GM19372 (cell line): Measurements from ENCODE around the gene SIRT7.

Experiments
- ATAC-seq: cut with Tn5 transposase; IDR thresholded peaks from one replicate; pipeline ENCODE4 v1.9.1; 2021; ENCODE audit warnings: mild to moderate bottlenecking, low read depth, moderate library complexity; ENCODE audit not compliant: unreplicated experiment

Gene SIRT7

DNA sequence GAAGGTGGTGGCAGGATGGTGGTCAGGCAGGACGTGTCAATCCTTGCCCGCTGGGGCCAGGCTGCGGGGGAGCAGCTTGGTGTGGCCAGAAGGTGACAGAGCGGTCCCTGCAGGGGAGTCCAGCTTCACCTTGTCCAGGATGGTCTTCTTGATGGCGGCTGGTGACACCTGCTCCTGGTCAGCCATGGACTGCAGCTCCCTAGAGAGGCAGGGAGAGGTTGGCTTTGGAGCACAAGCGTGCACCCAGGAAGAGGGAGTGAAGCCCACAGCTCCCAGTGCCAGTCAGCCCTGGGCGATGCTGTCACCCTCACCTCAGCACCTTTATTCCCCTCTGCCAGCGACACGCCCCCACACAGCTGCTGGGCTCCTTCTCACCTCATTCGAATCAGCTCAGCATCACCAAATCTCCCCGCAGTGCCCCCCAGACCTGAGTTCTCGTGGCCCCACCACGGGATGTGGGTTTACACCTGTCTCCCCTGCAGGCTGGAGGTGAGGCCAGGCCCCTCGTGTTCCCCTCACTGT lies 15.3 kb upstream of the SIRT7 start:
- no peak for ATAC-seq

DNA sequence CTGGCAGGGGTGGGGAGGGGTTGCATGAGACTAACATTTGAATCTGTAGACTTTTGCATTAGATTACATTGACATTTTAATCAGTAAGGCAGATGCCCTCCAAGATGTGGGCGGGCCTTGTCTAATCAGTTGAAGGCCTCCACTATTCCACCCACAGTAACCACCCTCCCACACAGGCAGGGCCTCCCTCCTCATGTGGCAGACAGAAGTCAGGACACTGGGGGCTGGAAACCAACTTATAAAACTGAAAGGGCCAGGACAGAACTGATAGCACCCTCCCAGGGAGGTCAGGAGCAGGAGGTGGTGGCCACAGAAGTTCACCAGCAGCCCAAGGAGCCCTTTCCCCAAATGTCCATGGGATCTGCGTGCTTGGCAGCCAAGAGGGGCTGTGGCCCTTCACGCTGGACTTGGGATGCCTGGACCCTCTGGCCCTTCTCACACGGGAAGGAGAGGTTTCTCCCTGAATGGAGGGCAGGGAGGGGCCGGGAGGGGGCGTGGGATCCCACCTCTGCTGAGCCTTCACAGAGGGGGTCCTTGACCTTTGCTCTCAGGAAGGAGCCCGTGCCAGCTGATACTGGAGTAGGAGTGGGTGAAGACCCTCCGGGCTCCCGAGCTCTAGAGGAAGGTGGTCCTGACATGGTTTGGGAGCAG lies 14.5 kb upstream of the SIRT7 start:
- no peak for ATAC-seq

DNA sequence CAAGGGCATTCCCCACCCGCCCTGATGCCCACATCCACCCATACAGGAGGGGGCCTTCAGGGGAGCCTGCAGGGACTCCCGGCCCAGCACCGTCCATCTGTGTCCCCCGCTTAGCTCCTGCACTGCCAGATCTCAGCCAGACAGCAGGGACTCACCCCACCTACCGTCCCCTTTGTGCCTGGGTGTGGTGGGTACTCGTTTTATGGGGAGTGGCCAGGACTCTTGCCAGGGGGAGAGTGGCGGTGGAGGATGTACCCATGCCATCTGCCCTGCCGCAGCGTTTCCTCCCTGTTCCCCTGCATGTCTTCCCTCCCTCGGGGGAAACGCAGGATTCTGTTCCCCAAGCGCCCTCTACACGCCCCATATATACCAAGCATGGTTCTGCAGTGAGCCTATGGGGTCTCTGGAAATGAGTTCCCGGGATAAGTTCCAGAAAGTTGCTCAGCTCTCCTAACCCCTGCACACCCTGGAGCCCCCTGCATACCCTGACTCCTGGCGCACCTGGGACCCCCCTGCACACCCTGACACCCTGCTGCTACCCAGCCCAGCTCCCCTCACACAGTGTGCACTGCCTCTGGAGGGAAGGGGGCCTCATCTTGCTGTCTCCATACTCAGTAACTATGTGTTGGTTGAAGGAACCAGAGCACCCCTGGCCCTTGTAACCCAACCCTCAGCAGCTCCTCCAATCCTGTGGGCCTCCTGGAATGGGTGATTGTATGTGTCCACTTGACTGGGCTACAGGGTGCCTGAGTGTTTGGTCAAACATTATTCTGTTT lies 13.8 kb upstream of the SIRT7 start:
- ATAC-seq: no peak

DNA sequence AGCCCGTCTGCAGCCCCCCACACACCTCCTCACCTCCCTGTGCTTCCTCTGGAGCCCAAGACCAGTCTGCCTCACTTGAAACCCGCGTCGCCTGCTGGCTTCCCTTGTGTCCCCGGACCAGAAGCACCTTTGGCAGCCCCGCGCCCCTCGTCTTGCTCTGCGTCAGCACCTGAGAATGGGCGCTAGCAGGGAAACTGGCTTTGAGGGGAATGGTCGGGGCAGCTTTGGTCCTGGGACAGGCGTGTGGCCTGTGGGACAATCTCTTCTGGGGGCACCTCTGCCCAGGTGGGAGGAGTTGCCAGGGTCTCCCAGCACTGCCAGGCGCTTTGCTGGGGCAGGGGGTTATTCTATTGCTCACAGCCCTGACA lies 13.2 kb upstream of the SIRT7 start:
- no peak for ATAC-seq

DNA sequence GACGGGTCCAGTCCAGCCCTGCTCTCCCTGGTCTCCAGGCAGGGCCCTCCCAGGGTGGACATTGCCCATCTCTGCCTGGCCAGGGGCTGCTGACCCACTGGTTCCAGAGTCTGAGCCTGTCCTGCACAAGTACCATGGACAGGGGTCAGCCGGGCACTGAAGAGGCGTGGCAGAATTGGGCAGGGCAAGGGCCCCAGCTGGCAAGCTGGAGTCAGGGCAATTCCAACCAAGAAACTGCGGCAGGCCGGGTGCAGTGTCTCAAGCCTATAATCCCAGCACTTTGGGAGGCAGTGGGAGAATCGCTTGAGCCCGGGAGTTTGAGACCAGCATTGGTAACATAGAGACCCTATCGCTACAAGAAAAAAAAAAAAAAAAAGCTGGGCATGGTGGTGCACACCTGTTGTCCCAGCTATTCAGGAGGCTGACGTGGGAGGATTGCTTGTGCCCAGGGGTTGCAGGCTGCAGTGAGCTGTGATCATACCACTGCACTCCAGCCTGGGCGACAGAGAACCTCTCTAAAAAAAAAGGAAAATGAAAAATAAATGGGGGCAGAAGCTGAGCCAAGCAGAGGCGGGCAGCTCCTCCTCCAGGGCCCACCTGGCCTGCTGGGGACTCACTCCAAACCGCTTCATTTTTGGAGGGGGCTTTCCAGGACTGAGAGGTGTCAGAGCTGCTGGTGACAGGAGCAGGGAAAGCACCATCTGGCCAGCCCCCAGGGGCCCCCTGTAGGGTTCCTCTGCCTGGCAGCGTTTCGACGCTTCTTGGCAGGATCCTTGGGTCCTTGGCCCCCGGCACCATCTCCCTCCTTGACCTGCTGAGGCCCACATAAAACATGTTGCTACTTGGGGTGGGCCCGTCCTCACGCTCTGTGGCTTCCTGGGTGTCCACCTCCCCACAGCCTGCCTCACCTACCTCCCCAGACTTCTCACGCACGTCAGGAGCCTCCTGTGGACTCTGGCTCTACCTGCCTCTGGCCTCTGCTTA lies 12.5 kb upstream of the SIRT7 start:
- ATAC-seq: no peak

GRCh38 chr17:81929253-81930141 lies 11.5 kb upstream of the SIRT7 start:
- ATAC-seq: no peak

DNA sequence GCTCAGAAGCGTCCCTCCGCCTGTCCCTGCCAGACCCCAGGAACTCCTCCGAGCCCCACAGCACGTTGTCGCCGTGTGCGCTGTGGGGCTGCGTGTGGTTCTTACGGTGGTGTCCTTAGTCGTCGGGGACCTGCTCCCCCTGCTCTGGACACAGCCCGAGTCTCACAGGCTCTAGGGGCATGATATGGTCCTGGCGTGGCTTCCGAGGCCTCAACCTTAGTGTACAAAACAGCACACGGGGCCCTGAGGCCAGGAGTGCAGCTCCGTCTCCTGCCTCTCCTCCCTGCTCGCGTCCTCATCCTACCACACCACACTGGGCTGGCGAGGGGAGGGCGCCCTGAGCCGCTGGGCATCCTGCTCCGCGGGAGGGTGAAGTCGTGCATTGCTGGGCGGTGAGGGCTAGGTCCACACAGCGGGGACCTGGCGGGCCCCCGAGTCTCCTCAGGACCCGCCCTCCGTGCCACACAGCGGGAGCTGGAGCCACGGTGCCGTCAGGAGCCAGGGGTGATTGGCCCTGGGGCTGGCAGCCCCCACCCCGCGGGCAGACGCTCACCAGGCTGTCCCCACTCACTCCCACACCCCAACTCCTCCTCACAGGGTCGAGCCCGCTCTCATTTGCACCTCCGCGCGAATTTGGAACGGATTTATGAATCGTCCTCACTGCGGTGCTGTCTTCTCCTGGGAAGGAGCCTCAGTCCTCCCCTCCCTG lies 10.7 kb upstream of the SIRT7 start:
- ATAC-seq: no peak

DNA sequence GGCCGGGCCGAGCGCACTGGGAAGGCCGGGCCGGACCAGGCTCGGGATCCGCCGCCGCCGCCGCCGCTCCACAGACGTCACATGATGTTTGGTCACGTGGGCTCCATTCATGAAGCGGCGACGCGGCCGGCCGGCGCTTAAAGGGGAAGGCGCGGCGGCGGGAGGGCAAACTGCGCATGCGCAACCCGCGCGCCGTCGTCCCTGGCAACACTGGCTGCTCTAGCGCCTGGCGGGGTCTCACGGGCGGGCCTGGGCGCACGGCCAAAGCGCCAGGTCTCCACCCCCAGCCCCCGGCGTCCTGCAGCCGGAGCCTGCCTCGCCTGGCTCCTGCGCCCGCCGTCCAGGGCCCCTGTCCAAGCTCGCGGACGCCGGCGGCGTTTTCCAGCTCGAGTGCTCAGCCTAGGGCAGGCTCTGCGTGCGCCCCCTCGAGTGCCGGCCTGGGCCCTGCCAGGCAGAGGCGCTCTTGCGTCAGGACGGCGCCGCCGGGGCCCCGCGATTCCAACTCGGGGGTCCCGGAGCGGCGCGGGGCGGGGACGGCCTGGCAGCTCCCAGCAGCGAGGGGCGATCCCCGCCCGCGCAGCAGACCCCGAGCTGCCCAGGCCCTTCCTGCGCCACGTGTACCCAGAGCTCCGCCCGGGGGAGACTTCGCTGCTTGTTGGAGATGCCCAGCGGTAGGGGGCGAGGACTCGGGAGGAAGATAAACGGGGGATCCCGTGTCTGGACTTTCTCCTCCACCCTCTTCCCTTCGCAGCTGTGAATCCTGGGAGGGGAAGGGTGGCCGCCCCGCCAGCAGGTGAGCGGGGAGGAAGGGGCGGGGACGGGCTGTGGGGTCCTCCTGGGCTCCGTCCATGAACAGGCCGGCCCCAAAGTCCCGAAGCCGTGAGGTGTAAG lies 9.9 kb upstream of the SIRT7 start, which contains the start of gene MAFG:
TSS of gene MAFG (minus strand) at position 83 of the 891 bp plus-strand sequence. CDS start 4,550 bp downstream, outside the sequence.
- ATAC-seq: peak; percentile 69

DNA sequence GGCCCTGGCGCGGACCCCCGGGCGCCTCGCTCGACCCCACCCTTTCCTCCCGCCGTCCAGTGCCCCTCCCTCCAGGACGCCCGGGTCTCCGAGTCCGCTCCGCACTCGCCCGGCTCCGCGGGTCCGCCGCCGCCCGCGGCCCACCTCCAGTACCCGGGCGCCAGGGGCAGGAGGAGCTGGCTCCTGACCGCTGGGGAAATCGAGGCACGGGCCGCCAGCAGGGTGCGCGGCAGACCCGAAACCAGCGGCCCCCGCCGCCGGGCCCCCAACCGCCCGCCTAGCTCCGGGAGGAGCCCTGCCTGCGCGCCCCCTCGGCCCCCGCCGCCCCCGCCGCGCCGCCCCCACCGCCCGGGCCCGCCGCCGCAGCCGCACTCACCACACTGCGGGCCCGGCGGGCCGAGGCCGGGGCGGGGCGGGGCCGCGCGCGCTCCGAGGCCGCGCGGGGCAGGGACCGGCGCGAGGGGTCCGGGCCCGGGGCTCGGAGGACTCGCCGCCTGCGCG lies 9.2 kb upstream of the SIRT7 start:
- peak; percentile 15 for ATAC-seq

- peak; percentile 14 for ATAC-seq
Observed at GRCh38 chr17:81926451-81927151, 8.6 kb upstream of the SIRT7 start.

- no peak for ATAC-seq
Observed at GRCh38 chr17:81925860-81926450, 8.0 kb upstream of the SIRT7 start.

- no peak for ATAC-seq
Observed at GRCh38 chr17:81924557-81925532, 6.9 kb upstream of the SIRT7 start.

- no peak for ATAC-seq
Observed at GRCh38 chr17:81923302-81924260, 5.6 kb upstream of the SIRT7 start.

- ATAC-seq: no peak
Observed at GRCh38 chr17:81922566-81923301, 4.8 kb upstream of the SIRT7 start.
